Parathyroid adenoma (tissue), 2 donors: ENCODE results near the gene MRGPRX4.
"Not testable (repeated sequence)": the region's sequence is repeated elsewhere in the genome, so short reads cannot be mapped to it uniquely, and the experiment has no call there.

Experiments
- H2AFZ ChIP-seq: fragments of 300-600 bp; sonication (generic); one replicate; pipeline ENCODE4 v1.7.0; 2017; ENCODE audit warnings: antibody characterized with exemption, mild to moderate bottlenecking
- H3K27ac ChIP-seq: fragments of 300-600 bp; sonication (generic); one replicate; pipeline ENCODE4 v1.7.0; 2017
- H3K27me3 ChIP-seq: fragments of 300-600 bp; sonication (generic); one replicate; pipeline ENCODE4 v1.7.0; 2017; ENCODE audit warnings: low read length; ENCODE audit not compliant: control insufficient read depth, insufficient read depth
- H3K36me3 ChIP-seq: fragments of 300-600 bp; sonication (generic); one replicate; pipeline ENCODE4 v1.7.0; 2017; ENCODE audit warnings: low read length; ENCODE audit not compliant: control insufficient read depth, insufficient read depth
- H3K4me1 ChIP-seq: fragments of 300-600 bp; sonication (generic); one replicate; pipeline ENCODE4 v1.7.0; 2017; ENCODE audit warnings: control low read depth
- H3K4me2 ChIP-seq: fragments of 300-600 bp; sonication (generic); one replicate; pipeline ENCODE4 v1.7.0; 2017; ENCODE audit warnings: low read length
- H3K4me3 ChIP-seq: fragments of 300-600 bp; sonication (generic); one replicate; pipeline ENCODE4 v1.7.0; 2017; ENCODE audit warnings: low read depth, low read length
- H3K79me2 ChIP-seq: fragments of 300-600 bp; sonication (generic); one replicate; pipeline ENCODE4 v1.7.0; 2017; ENCODE audit warnings: control low read depth
- H3K9ac ChIP-seq: fragments of 300-600 bp; sonication (generic); one replicate; pipeline ENCODE4 v1.7.0; 2017; ENCODE audit warnings: mild to moderate bottlenecking
- H3K9me3 ChIP-seq: fragments of 300-600 bp; sonication (generic); one replicate; pipeline ENCODE4 v1.7.0; 2017; ENCODE audit warnings: low read length; ENCODE audit not compliant: control insufficient read depth
- CTCF ChIP-seq: fragments of 300-600 bp; sonication (generic); IDR thresholded peaks from one replicate; pipeline ENCODE4 v1.7.0; 2017; ENCODE audit warnings: antibody characterized with exemption, mild to moderate bottlenecking
- donor health status: primary hyperparathyroidism.

The MRGPRX4 gene

GRCh38 chr11:18168372-18168771 lies 4.3 kb upstream of the MRGPRX4 start:
- H3K27me3 ChIP-seq, result no peaks in the 10 kb centered on the region

DNA sequence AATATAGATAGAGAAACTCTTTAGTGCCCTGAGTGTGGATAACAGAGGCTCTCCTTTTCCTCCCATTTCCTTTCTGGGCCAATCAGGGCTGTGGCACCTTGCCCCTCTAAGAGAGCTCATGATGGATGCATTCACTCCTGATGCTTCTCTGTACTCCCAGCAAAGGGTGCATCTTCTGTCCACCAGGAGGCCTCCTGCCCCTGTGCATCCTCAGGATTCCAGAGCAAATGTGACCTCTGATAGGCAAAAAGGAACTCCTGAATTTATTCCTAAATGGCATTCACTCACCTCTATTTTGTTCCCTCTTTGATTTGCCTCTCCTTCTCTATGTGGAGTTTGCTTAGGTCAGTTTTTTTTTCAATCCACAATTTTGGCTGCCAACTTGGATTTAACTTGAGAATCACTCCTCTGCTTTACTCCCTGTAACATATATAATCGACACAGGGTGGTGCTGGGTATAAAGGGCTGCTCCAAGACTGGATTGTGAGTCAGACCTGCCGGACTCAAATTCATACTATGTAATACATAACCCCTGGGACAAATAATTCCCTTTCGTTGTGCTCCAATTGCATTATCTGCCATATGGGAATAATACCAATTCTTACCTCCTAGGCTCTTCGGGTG lies 1.1 kb upstream of the MRGPRX4 start:
- no peaks in the 10 kb centered on the region for H3K36me3 ChIP-seq
- no peak overlapping the region for H3K4me2 ChIP-seq
- H3K27me3 ChIP-seq, result no peaks in the 10 kb centered on the region
- H3K9me3 ChIP-seq, result no peaks in the 10 kb centered on the region
- no peak overlapping the region for H3K9ac ChIP-seq
- H3K4me1 ChIP-seq, result no peaks in the 10 kb centered on the region
- no peak overlapping the region for H3K27ac ChIP-seq
- H3K4me3 ChIP-seq, result no peak overlapping the region
- H3K79me2 ChIP-seq, result no peaks in the 10 kb centered on the region
- no peak for TF ChIP-seq CTCF
- no peak overlapping the region for H2AFZ ChIP-seq

More at GRCh38 chr11:18168372-18168771, 4.3 kb upstream of the MRGPRX4 start:
- Histone ChIP-seq H2AFZ (no peak overlapping the region), H3K4me2 (no peak overlapping the region), H3K4me3 (no peak overlapping the region), H3K79me2 (no peaks in the 10 kb centered on the region), H3K4me1 (no peaks in the 10 kb centered on the region), H3K9me3 (no peaks in the 10 kb centered on the region), H3K36me3 (no peaks in the 10 kb centered on the region), H3K27ac (no peak overlapping the region), H3K9ac (no peak overlapping the region)
- no peak for TF ChIP-seq CTCF

DNA sequence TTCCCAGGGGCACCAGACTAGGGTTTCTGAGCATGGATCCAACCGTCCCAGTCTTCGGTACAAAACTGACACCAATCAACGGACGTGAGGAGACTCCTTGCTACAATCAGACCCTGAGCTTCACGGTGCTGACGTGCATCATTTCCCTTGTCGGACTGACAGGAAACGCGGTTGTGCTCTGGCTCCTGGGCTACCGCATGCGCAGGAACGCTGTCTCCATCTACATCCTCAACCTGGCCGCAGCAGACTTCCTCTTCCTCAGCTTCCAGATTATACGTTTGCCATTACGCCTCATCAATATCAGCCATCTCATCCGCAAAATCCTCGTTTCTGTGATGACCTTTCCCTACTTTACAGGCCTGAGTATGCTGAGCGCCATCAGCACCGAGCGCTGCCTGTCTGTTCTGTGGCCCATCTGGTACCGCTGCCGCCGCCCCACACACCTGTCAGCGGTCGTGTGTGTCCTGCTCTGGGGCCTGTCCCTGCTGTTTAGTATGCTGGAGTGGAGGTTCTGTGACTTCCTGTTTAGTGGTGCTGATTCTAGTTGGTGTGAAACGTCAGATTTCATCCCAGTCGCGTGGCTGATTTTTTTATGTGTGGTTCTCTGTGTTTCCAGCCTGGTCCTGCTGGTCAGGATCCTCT lies 709 bp downstream of the MRGPRX4 start:
- no peak overlapping the region for H3K4me2 ChIP-seq
- H3K79me2 ChIP-seq, result no peaks in the 10 kb centered on the region
- no peak for TF ChIP-seq CTCF
- H3K9me3 ChIP-seq, result no peaks in the 10 kb centered on the region
- H3K27me3 ChIP-seq, result no peaks in the 10 kb centered on the region
- H3K4me1 ChIP-seq, result no peaks in the 10 kb centered on the region
- H3K9ac ChIP-seq, result no peak overlapping the region
- no peak overlapping the region for H3K27ac ChIP-seq
- H3K4me3 ChIP-seq, result no peak overlapping the region
- H3K36me3 ChIP-seq, result no peaks in the 10 kb centered on the region
- no peak overlapping the region for H2AFZ ChIP-seq

- H3K9me3 ChIP-seq, result no peaks in the 10 kb centered on the region
- TF ChIP-seq CTCF, result no peak
- H3K9ac ChIP-seq, result no peak overlapping the region
- no peak overlapping the region for H3K4me3 ChIP-seq
- no peaks in the 10 kb centered on the region for H3K27me3 ChIP-seq
- H3K36me3 ChIP-seq, result no peaks in the 10 kb centered on the region
- no peak overlapping the region for H3K4me2 ChIP-seq
- no peak overlapping the region for H3K27ac ChIP-seq
- H3K79me2 ChIP-seq, result no peaks in the 10 kb centered on the region
- H2AFZ ChIP-seq, result no peak overlapping the region
- no peaks in the 10 kb centered on the region for H3K4me1 ChIP-seq
These were observed 16.2 kb downstream of the MRGPRX4 start for GRCh38 chr11:18188796-18189195.

- not testable (repeated sequence) for H3K4me1 ChIP-seq, H3K9me3 ChIP-seq, H3K79me2 ChIP-seq, H2AFZ ChIP-seq, H3K4me2 ChIP-seq, H3K36me3 ChIP-seq, H3K27me3 ChIP-seq, H3K27ac ChIP-seq, H3K9ac ChIP-seq, H3K4me3 ChIP-seq
These were observed 17.0 kb downstream of the MRGPRX4 start for GRCh38 chr11:18189476-18190245.
